HepG2 (cell line): Measurements from ENCODE around the gene C14orf119. TPM values are rescaled to one million over a fixed set of nuclear protein-coding genes. Genes with fewer than 3 reads are reported as not detected.
A peak's percentile ranks its signal among the peaks of the same experiment; 100 is the strongest.

Source experiments
- CREB3 ChIP-seq: sonication (generic); formaldehyde crosslinking; IDR thresholded peaks from 2 replicates; pipeline ENCODE4 v1.5.0; 2020; ENCODE audit warnings: missing genetic modification reagents
- FUBP1 ChIP-seq: sonication (generic); formaldehyde crosslinking; IDR thresholded peaks from 2 replicates; pipeline ENCODE4 v1.5.1; 2020; ENCODE audit warnings: missing genetic modification reagents, mild to moderate bottlenecking, borderline replicate concordance
- GZF1 ChIP-seq: sonication (generic); formaldehyde crosslinking; IDR thresholded peaks from 2 replicates; pipeline ENCODE4 v1.5.1; 2020; ENCODE audit warnings: mild to moderate bottlenecking, missing genetic modification reagents
- KLF12 ChIP-seq: sonication (generic); formaldehyde crosslinking; IDR thresholded peaks from 2 replicates; pipeline ENCODE4 v1.4.0; 2020; ENCODE audit warnings: missing genetic modification reagents, borderline replicate concordance
- MED13 ChIP-seq: sonication (generic); formaldehyde crosslinking; IDR thresholded peaks from 2 replicates; pipeline ENCODE4 v1.5.0; 2020; ENCODE audit warnings: missing genetic modification reagents
- RBFOX2 ChIP-seq: fragments of 200-400 bp; formaldehyde crosslinking; IDR thresholded peaks from 2 replicates; pipeline ENCODE4 v1.6.1; 2017; ENCODE audit warnings: low read depth, mild to moderate bottlenecking, low read length
- RXRA ChIP-seq: sonication (generic); formaldehyde crosslinking; IDR thresholded peaks from 2 replicates; pipeline ENCODE4 v1.5.1; 2020; ENCODE audit warnings: missing genetic modification reagents
- SATB2 ChIP-seq: sonication (generic); formaldehyde crosslinking; IDR thresholded peaks from 2 replicates; pipeline ENCODE4 v1.5.0; 2020; ENCODE audit warnings: missing genetic modification reagents
- SNAPC2 ChIP-seq: sonication (generic); formaldehyde crosslinking; IDR thresholded peaks from 2 replicates; pipeline ENCODE4 v1.8.1; 2022; ENCODE audit warnings: mild to moderate bottlenecking, missing genetic modification reagents
- SUZ12 ChIP-seq: fragments of 150-350 bp; IDR thresholded peaks from 2 replicates; pipeline ENCODE4 v1.6.1; 2014; ENCODE audit warnings: low read depth, low read length
- TCF12 ChIP-seq, 2 experiments: fragments of 450-650 bp in 1 of 2; sonication (generic) in 1 of 2; formaldehyde crosslinking in 1 of 2; IDR thresholded peaks; 2 replicates each; pipeline versions ENCODE4 v1.6.1 to v1.8.0; 2017 to 2022; ENCODE audit warnings: antibody characterized with exemption in 1 of 2, mild to moderate bottlenecking in 1 of 2, missing genetic modification reagents in 1 of 2, moderate library complexity in 1 of 2
- TMF1 ChIP-seq: sonication (generic); formaldehyde crosslinking; IDR thresholded peaks from 2 replicates; pipeline ENCODE4 v1.8.1; 2022; ENCODE audit warnings: low read depth, missing genetic modification reagents
- ZBTB8A ChIP-seq: sonication (generic); formaldehyde crosslinking; IDR thresholded peaks from 2 replicates; pipeline ENCODE4 v1.4.0; 2020; ENCODE audit warnings: mild to moderate bottlenecking, low read depth, missing genetic modification reagents, borderline replicate concordance
- ZC3H4 ChIP-seq: sonication (generic); formaldehyde crosslinking; IDR thresholded peaks from 2 replicates; pipeline ENCODE4 v1.4.0; 2020; ENCODE audit warnings: missing genetic modification reagents, borderline replicate concordance
- ZFP37 ChIP-seq: sonication (generic); formaldehyde crosslinking; IDR thresholded peaks from 2 replicates; pipeline ENCODE4 v1.4.0; 2020; ENCODE audit warnings: missing genetic modification reagents, borderline replicate concordance
- ZNF224 ChIP-seq: sonication (generic); formaldehyde crosslinking; IDR thresholded peaks from 2 replicates; pipeline ENCODE4 v1.5.0; 2020; ENCODE audit warnings: mild to moderate bottlenecking, missing genetic modification reagents
- ZNF326 ChIP-seq: sonication (generic); formaldehyde crosslinking; IDR thresholded peaks from 2 replicates; pipeline ENCODE4 v1.4.0; 2020; ENCODE audit warnings: missing genetic modification reagents, borderline replicate concordance
- ZNF878 ChIP-seq: sonication (generic); formaldehyde crosslinking; IDR thresholded peaks from 2 replicates; pipeline ENCODE4 v1.8.1; 2023; ENCODE audit warnings: mild to moderate bottlenecking, missing genetic modification reagents, moderate library complexity
- ZSCAN29 ChIP-seq: sonication (generic); formaldehyde crosslinking; conservative IDR thresholded peaks from 2 replicates; pipeline ENCODE4 v1.4.0; 2020; ENCODE audit warnings: mild to moderate bottlenecking, missing genetic modification reagents
- polyA plus RNA-seq, 8 experiments: library from polyadenylated mRNA; depleted of rRNA in 3 of 8; stranded (reverse) in 7 of 8; unstranded in 1 of 8; fragments of >200 nt; fragmentation: Illumina TruSeq in 4 of 8; extraction: Trizol in 4 of 8; gene quantifications; 2 replicates each; pipeline versions ENCODE4 v1.2.1 to v1.2.3, GENCODE V29; 2011 to 2016; ENCODE audit warnings: low read depth in 4 of 8, missing spikeins in 1 of 8, mixed read lengths in 1 of 8; ENCODE audit not compliant: insufficient read depth in 1 of 8
- total RNA-seq, 5 experiments: library from RNA; depleted of rRNA; stranded (reverse); fragments of >200 nt; fragmentation: Illumina TruSeq; extraction: Trizol; gene quantifications; 2 replicates each; pipeline ENCODE4 v1.2.3, GENCODE V29; 2016; ENCODE audit warnings: low read depth in 1 of 5
- TF ChIP-seq, protein P1 (sequence below): sonication (generic); formaldehyde crosslinking; IDR thresholded peaks from 2 replicates; pipeline ENCODE4 v1.4.0; 2020; ENCODE audit warnings: missing genetic modification reagents
- TF ChIP-seq, protein P2 (sequence below): conservative IDR thresholded peaks from 2 replicates; pipeline ENCODE4 v1.6.1; 2018; ENCODE audit warnings: missing genetic modification reagents

C14orf119 gene
- total and polyA plus RNA-seq, 2 of the 13 experiments (the other 11 are each of a cell fraction or from before 2014, with no cell fraction given) = 117 to 206 TPM

DNA sequence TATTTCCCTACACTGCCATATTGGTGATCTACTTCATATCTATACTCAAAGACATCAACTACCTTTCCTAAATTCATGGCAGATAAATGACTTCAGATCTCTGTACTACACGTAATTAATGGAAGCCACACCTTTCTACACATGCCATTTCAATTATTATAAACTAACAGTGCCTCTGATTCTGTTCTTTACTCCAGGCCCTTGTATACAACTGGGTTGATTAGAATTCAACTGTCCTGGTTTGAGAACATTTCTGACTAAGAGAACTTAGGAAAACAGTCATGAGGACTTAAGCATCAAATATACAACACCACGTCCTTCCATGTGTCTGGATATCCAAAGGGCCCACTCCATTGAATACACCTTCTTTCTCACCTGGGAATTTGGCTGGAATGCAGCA is 2.2 kb upstream of the C14orf119 start (continued):
- TF ChIP-seq SATB2 (CRISPR knock-in tag) = no peak
- TF ChIP-seq ZNF878 (CRISPR knock-in tag) = no peak
- TF ChIP-seq ZBTB8A (CRISPR knock-in tag) = no peak
- no peak for TF ChIP-seq ZFP37 (CRISPR knock-in tag)
- TF ChIP-seq, protein P1, sequence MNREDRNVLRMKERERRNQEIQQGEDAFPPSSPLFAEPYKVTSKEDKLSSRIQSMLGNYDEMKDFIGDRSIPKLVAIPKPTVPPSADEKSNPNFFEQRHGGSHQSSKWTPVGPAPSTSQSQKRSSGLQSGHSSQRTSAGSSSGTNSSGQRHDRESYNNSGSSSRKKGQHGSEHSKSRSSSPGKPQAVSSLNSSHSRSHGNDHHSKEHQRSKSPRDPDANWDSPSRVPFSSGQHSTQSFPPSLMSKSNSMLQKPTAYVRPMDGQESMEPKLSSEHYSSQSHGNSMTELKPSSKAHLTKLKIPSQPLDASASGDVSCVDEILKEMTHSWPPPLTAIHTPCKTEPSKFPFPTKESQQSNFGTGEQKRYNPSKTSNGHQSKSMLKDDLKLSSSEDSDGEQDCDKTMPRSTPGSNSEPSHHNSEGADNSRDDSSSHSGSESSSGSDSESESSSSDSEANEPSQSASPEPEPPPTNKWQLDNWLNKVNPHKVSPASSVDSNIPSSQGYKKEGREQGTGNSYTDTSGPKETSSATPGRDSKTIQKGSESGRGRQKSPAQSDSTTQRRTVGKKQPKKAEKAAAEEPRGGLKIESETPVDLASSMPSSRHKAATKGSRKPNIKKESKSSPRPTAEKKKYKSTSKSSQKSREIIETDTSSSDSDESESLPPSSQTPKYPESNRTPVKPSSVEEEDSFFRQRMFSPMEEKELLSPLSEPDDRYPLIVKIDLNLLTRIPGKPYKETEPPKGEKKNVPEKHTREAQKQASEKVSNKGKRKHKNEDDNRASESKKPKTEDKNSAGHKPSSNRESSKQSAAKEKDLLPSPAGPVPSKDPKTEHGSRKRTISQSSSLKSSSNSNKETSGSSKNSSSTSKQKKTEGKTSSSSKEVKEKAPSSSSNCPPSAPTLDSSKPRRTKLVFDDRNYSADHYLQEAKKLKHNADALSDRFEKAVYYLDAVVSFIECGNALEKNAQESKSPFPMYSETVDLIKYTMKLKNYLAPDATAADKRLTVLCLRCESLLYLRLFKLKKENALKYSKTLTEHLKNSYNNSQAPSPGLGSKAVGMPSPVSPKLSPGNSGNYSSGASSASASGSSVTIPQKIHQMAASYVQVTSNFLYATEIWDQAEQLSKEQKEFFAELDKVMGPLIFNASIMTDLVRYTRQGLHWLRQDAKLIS (CRISPR knock-in tag) = no peak
- no peak for TF ChIP-seq KLF12 (CRISPR knock-in tag)
- TF ChIP-seq ZSCAN29 (CRISPR knock-in tag) = no peak
- TF ChIP-seq, protein P2, sequence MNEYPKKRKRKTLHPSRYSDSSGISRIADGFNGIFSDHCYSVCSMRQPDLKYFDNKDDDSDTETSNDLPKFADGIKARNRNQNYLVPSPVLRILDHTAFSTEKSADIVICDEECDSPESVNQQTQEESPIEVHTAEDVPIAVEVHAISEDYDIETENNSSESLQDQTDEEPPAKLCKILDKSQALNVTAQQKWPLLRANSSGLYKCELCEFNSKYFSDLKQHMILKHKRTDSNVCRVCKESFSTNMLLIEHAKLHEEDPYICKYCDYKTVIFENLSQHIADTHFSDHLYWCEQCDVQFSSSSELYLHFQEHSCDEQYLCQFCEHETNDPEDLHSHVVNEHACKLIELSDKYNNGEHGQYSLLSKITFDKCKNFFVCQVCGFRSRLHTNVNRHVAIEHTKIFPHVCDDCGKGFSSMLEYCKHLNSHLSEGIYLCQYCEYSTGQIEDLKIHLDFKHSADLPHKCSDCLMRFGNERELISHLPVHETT (CRISPR knock-in tag) = 0 out of 2 replicates have a peak, but pooled peaks have one; percentile 17
- no peak for TF ChIP-seq FUBP1
- no peak for TF ChIP-seq ZNF224 (CRISPR knock-in tag)
- TF ChIP-seq RXRA (CRISPR knock-in tag) = no peak
- TF ChIP-seq TCF12 (IDR thresholded peaks at IDR 0.05) = no peak
- no peak for TF ChIP-seq TCF12 (CRISPR knock-in tag; IDR thresholded peaks at IDR 0.05)
- no peak for TF ChIP-seq MED13 (CRISPR knock-in tag)
- TF ChIP-seq GZF1 (CRISPR knock-in tag) = no peak
- TF ChIP-seq CREB3 (CRISPR knock-in tag) = no peak
- TF ChIP-seq ZNF326 (CRISPR knock-in tag) = no peak
- TF ChIP-seq SUZ12 = no peak
- TF ChIP-seq SNAPC2 = no peak
- TF ChIP-seq RBFOX2 = peak; percentile 39; the same call in 1 of the 2 replicates
- TF ChIP-seq TMF1 (CRISPR knock-in tag) = no peak
- no peak for TF ChIP-seq ZC3H4 (CRISPR knock-in tag)
